LNCaP clone FGC (cell line): Measurements from ENCODE around the gene RHBDD3.
"Not testable (repeated sequence)": the region's sequence is repeated elsewhere in the genome, so short reads cannot be mapped to it uniquely, and the experiment has no call there.

Source experiments
- DNase-seq: peaks from one replicate; pipeline ENCODE4 v3.0.0-alpha.2; 2011; ENCODE audit warnings: low read depth
- H3K4me3 ChIP-seq: 2 replicates; pipeline ENCODE4 v1.5.1; 2011; ENCODE audit warnings: mild to moderate bottlenecking, low read depth, low read length, control low read depth
- TF ChIP-seq, protein P1 (sequence below): IDR thresholded peaks from 2 replicates; pipeline ENCODE4 v1.5.1; 2012; ENCODE audit warnings: mild to moderate bottlenecking; ENCODE audit not compliant: control insufficient read depth, insufficient read depth; ENCODE audit errors: extremely low read depth

Gene RHBDD3

GRCh38 chr22:29255064-29255621 lies 12.6 kb downstream of the RHBDD3 start:
- TF ChIP-seq, protein P1, sequence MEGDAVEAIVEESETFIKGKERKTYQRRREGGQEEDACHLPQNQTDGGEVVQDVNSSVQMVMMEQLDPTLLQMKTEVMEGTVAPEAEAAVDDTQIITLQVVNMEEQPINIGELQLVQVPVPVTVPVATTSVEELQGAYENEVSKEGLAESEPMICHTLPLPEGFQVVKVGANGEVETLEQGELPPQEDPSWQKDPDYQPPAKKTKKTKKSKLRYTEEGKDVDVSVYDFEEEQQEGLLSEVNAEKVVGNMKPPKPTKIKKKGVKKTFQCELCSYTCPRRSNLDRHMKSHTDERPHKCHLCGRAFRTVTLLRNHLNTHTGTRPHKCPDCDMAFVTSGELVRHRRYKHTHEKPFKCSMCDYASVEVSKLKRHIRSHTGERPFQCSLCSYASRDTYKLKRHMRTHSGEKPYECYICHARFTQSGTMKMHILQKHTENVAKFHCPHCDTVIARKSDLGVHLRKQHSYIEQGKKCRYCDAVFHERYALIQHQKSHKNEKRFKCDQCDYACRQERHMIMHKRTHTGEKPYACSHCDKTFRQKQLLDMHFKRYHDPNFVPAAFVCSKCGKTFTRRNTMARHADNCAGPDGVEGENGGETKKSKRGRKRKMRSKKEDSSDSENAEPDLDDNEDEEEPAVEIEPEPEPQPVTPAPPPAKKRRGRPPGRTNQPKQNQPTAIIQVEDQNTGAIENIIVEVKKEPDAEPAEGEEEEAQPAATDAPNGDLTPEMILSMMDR, result no peak
- no peak overlapping the region for H3K4me3 ChIP-seq
- DNase-seq, result no peak

DNA sequence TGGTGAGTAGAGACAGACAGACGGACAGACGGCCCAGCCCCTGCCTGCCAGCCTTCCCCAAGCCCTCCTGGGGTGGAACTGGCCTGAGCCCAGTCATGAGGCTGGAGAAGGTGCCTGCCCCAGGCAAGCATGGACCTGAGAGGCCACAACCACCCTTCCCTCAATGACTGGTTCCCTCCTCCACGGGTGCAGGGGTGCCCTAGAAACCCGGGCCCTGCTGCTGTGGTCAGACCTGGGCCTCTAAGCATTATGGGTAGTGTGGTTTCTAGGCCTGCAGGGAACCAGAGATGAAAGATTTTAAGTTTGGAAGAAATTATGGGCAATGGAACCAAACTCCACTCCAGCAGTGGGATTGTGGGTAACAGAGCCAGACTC lies 13.5 kb downstream of the RHBDD3 start:
- no peak for DNase-seq
- no peak overlapping the region for H3K4me3 ChIP-seq
- TF ChIP-seq, protein P1, result no peak

DNA sequence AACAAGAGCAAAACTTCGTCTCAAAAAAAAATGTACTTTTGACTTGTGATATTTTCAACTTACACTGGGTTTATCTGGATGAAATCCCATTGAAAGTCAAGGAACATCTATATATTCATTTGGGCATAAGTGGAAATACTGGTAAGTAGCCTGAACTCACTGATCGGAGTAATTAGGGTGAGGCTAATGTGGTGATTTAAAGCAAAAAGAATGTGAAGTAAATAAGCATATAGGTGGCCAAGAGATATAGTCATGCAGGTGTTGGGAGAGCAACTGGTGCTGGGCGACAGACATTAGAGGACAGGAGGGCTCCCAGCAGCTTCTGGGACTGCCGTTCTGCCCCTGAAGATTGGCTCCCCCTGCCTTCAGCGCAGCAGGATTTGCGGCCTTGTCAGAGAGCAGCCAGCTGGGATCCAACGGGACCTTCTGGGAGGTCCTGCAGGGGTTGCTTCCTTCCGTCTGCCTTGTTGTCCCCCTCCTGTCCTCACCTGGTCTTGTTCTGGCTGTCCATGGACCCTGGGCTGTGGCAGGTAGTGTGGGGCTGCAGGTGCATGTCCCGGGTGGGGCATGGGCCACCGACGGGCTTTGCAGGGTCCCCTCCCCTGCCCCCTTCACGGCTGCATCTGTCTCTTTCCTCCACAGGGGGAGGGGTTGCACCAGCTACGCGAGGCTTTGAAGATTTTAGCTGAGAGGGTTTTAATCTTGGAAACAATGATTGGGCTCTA lies 14.1 kb downstream of the RHBDD3 start:
- TF ChIP-seq, protein P1, result no peak

DNA sequence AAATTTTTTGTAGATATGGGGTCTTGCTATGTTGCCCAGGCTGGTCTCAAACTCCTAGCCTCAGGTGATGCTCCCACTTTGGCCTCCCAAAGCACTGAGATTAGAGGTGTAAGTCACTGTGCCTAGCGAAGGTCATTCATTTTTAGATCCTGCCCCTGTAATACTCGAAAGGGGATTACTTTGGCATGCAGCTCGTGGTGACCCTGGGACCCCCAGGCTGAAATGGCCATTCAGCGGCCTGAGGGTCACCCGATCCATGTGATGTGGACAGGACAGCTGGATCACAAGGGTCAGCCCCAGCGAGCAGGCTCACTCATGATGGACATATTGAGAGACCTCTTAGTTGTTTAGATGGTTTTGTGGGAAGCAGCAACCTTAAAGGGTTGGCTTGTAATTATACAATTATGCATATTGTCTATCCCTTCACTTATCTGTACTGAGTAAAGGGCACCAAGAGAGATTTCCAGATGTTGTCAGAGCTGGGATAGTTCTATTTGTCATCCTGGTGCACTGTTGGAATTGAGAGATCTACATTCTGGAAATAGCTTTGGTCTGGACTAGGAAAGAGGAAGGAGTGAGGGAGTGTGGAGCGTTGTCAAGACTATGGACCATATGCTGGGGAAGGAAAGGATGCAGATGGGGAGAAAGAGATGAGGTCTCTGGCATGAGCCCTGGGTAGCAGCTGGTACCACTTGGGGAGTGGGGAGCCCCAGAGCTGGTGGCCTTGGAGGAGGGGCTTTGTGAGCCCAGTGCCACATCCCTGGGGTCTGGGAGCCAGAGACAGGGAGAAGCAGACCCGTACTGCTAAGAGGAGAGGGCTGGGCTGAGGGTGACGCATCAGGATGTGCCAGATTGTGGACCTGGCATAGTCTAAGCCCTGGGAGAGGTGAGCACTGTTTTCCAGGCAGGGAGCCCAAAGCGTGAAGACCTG lies 15.5 kb downstream of the RHBDD3 start:
- TF ChIP-seq, protein P1, result no peak
- no peak for DNase-seq
- no peak overlapping the region for H3K4me3 ChIP-seq

More for the DNA sequence above, 14.1 kb downstream of the RHBDD3 start:
- H3K4me3 ChIP-seq, result no peak overlapping the region
- DNase-seq, result no peak

DNA sequence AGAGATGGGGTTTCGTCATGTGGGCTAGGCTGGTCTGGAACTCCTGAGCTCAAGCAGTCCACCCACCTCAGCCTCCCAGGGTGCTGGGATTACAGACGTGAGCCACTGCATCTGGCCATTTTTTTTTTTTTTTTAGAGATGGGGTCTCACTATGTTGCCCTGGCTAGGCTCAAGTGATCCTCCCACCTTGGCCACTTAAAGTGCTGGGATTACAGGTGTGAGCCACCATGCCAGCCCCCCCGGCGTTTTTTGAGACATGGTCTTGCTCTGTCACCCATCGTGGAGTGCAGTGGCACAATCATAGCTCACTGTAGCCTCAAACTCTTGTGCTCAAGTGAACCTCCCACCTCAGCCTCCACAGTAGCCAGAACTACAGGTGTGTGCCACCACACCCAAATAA lies 16.5 kb downstream of the RHBDD3 start:
- TF ChIP-seq, protein P1, result no peak
- no peak overlapping the region for H3K4me3 ChIP-seq
- no peak for DNase-seq

DNA sequence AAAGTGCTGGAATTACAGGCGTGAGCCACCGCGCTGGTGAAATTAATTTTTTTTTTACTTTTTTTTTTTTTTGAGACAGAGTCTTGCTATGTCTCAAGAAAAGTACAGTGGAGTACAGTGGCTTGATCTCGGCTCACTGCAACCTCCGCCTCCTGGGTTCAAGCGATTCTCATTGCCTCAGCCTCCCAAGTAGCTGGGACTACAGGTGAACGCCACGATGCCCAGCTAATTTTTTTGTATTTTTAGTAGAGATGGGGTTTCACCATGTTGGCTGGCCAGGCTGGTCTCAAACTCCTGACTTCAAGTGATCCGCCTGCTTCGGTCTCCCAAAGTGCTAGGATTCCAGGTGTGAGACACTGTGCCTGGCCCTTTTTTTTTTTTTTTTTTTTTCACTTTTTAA lies 19.9 kb downstream of the RHBDD3 start:
- not testable (repeated sequence) for H3K4me3 ChIP-seq, DNase-seq
